SU-DHL-6 (cell line): ENCODE data around the gene NOS3.

Experiments used
- CTCF ChIP-seq: fragments of 200-600 bp; sonication (generic); IDR thresholded peaks from one replicate; pipeline ENCODE4 v1.5.1; 2017; ENCODE audit warnings: antibody characterized with exemption, mild to moderate bottlenecking, low read length, moderate library complexity; ENCODE audit not compliant: insufficient read depth, poor library complexity, severe bottlenecking
- EZH2phosphoT487 ChIP-seq: fragments of 200-600 bp; sonication (generic), shearing (Covaris generic); conservative IDR thresholded peaks from 2 replicates; pipeline ENCODE4 v1.6.1; 2018; ENCODE audit warnings: mild to moderate bottlenecking, antibody characterized with exemption, low read length, moderate library complexity, mixed read lengths

DNA sequence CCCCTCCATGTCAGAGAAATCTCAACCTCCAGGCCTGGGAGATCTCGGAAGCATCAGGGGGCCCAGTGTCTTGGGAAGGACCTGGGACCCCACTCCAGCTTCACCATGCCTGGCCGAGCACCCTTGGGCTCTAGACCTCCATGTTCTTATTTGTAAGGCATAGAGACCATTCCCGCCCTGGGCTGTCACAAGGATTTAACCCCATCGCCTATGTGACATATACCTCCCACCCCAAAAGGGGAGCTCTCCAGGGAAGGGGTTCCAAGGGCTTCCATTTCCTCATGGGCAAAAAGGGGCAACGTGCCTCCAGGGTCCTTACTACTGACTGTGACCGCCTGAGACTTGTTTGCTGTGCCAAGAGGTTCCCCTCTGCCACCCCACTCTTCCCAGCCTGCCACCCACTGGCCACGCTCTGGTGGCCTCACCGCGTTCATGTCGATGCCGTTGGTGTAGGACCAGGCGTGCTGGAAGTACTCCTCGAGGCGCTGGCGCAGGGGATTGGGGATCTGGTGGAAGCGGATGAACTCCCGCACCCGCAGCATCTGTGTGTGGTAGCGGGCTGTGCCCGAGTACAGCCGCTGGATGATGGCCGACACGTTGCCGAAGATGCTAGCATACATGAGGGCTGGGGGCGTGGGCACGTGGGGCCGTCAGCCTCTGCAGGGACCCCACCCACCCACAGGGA, 40.2 kb upstream of the NOS3 start:
- TF ChIP-seq CTCF (no peak), EZH2phosphoT487 (no peak)
